HT-29 (cell line): ENCODE measurements around the gene POMGNT1. TPM values are rescaled to one million over a fixed set of nuclear protein-coding genes. Genes with fewer than 3 reads are reported as not detected.

Experiments used
- DNase-seq: peaks from one replicate; pipeline ENCODE4 v3.0.0-alpha.2; 2015; ENCODE audit warnings: low spot score
- total RNA-seq: library from RNA; depleted of rRNA; stranded (reverse); fragments of >200 nt; shearing (Covaris generic); gene quantifications from 2 replicates; pipeline ENCODE4 v1.2.3, GENCODE V29; 2014

The POMGNT1 gene
- total RNA-seq, 1 experiment from 2014 or later, result 53.5 TPM

DNA sequence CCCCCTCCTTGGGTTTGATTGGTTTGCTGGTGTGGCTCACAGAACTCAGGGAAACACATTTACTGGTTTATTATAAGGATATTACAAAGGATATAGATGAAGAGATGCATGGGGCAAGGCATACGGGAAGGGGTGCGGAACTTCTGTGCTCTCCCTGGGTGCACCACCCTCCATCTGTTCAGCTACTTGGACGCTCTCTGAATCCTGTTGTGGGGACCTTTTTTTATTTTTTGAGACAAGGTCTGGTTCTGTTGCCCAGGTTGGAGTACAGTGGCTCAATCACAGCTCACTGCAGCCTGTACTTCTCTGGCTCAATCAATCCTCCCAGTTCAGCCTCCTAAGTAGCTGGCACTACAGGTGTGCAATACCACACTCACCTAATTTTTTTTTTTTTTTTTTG is 12.3 kb upstream of the POMGNT1 start:
- no peak for DNase-seq

GRCh38 chr1:46206399-46206798 is 8.2 kb upstream of the POMGNT1 start:
- DNase-seq, result no peak

DNA sequence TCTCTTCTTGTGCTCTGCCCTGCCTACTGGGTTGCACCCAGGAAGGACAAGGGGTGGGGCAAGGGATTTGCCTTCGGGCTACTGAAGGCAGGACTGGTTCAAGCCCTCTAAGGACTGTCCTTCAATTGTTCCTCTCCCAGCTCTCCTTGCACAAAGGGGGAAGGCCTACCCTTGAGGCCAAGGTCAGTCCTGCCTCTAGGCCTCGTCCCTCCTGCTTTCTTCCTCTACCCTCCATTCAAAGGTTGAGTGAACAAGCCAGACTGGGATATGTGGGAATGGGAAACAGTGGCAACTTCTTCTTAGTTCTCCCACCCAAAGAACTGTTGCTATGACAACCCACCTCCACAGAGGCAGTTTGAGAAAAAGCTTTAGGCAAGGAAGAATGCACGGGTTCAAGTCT is 7.6 kb upstream of the POMGNT1 start:
- no peak for DNase-seq

GRCh38 chr1:46205141-46205540 is 6.9 kb upstream of the POMGNT1 start:
- DNase-seq, result no peak

GRCh38 chr1:46204406-46204742 is 6.1 kb upstream of the POMGNT1 start:
- no peak for DNase-seq

GRCh38 chr1:46203738-46204405 is 5.6 kb upstream of the POMGNT1 start:
- DNase-seq, result no peak

- DNase-seq, result no peak
Measured at GRCh38 chr1:46199233-46199749, 1.1 kb upstream of the POMGNT1 start.

DNA sequence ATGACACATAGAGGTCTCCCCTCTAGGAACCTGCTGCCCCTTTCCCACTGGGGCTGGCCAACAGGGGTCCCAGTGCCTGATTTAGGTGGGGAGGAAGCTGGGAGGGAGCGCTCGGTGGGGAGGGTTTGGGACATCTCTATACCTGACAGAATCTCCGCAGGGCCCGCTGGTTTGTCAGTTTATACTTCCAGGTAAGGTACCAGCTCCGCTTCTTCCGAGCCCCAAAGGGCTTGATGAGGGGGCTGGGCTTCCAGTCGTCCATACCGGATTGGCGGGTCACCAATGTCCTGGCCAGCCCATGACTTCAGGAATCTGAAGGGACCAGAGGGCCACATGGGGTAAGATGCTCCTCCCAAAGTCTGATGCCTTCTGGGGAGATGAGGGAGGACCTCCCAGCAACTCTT is 672 bp downstream of the POMGNT1 start:
- no peak for DNase-seq

- DNase-seq, result no peak
Measured at GRCh38 chr1:46196609-46197008, 1.6 kb downstream of the POMGNT1 start.

DNA sequence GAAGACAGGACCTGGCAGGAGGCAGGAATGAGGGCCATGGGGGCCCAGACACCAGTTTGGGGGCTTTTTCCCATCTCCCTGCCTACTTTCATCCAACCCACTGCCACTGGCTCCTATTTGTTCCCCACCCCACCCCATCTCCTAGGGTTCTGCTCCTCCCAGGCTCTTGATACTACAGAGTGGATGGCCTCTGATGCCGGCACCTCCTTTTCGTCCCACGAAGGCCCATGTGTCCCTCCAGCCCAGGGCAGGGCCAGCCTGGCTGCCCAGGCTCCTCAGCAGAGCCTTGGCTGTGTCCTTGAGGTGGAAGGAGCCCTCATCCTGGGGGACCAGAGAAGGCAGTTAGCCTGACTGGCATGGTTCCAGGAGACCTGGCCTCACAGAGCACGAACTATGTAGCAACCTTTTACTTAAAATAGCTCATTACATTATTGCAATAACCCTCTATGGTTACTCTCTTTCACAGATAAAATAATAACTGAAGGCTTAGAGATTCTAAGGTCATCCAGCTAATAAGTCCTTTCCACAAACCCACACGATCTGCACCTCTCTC is 3.5 kb downstream of the POMGNT1 start:
- DNase-seq, result no peak

- DNase-seq, result no peak
Measured at GRCh38 chr1:46193984-46194570, 4.2 kb downstream of the POMGNT1 start.

DNA sequence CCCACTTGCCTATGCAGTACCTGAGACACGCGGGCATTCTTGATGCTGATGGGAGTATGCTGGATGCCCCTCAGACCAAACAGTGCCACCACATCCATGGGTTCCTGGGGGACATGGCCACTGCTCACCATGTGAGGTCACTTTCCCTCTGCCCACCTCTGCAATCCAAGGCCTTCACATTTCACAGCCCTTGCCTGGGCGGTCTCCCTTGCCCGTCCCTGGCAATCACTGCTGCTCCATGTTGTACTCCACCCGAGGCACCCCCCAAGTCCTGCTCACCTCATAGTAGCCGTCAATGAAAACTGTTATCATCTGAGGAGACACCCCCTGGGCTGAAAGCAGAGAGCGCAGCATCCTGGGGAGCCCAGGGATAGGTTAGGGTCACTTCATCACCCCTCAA is 4.9 kb downstream of the POMGNT1 start:
- DNase-seq, result no peak

GRCh38 chr1:46192171-46192570 is 6.1 kb downstream of the POMGNT1 start:
- no peak for DNase-seq

- DNase-seq, result no peak
Measured at GRCh38 chr1:46191033-46191701, 7.1 kb downstream of the POMGNT1 start.

DNA sequence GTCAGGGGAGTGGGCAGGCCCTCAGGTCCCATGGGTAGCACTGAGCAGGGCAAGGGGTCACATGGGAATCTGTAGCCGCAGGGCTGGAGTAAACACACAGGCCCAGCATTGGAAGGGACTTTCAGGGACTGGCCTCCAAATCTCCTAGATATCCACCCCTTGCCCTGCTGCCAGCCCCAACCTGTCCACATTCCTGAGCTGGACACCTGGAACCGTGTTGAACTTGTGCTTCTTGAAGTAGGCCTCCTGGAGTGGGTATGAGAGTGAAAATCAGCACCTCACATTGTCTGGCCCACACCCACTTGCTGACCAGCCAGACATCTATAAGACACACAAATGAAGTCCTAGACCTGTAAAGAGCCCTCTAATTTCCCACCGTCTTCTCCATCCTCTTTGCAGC is 7.7 kb downstream of the POMGNT1 start:
- DNase-seq, result no peak

DNA sequence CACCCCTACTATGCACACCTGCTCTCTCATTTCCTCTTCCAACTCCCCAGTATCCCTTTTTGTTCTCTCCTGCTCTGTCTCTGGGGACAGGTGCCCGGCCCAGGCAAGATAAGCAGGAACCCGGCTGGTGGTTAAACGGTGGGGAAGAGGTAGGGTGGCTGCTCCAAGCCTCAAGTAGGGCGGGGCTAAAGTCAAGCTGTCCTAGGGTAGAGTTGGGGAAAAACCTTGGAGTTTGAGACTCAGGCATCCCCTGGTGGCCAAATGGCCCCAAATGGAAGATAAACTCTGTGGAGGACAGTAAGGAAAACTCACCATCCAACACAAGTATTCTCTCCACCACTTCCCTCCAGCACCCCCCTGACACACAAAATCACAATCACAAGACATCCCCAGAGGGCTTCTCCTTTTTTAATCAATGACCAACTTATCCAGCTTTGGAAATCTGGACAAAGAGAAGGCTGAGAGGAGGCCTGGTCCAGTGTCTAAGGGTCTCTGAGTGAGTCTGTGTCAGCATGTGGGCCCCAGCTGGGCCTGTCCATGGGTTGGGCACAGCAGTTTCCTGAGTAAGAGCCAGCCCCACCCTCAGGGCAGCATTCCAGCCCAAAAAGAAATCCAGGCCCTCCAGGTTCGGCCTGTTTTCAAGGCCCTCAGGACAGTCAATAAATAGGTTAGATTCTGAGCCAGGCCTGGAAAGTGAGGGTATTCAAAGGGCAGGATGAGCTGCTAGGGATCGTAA is 9.8 kb downstream of the POMGNT1 start:
- peak; percentile 56 for DNase-seq

DNA sequence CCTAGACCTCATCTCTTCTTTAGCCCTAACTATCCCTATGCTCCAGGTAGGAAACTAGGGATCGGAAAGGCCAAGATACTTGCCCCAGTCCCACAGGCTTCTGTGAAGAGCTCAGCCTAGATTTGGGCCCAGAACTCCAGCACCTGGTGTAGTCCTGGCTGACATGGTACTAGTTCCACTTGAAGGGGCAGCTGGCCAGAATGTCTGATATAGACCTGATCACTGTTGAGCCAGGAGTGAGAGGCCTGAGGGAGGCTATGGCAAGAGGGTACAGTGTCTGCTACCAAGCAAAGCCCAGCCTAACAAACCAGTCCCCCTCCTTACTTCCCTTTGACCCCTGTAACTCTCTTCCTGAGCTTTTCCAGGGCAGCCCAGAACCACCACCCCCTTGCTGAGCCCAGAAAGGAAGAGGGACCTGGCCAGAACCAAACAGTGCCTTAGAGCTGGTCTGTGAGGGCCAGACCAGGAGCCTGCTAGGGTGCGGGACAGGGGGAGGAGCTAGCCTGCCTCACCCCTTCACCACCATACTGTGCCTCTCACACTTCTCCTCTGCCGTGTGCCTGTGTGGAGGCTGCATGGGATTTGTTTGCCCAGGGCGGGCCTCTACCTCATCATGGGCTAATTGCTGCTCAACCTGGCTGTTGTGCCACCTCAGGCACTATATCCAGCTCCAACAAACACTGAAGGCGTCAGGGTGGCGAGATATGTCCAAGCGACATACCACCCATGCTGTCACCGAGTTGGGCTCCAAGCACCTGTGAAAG is 10.9 kb downstream of the POMGNT1 start:
- peak; percentile 85 for DNase-seq

DNA sequence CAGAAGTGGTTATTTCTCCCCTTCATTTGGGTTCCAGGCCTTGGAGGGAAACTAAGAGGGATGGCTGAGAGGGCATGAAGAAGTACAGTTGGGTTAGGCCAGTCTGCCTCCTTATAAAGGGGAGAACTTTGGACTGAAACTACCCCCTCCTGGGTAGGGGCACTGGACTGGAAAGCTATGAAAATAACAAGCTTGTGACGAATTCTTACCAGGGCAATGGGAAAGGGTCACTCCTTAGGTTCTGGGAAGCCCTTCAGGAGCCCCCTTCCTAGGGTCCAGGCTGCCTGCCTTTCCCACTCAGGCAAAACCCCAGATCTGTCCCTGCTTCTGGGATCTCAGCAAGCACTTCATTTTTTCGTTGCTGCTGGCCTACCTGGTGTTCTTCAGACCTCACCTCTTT is 12.2 kb downstream of the POMGNT1 start:
- no peak for DNase-seq

DNA sequence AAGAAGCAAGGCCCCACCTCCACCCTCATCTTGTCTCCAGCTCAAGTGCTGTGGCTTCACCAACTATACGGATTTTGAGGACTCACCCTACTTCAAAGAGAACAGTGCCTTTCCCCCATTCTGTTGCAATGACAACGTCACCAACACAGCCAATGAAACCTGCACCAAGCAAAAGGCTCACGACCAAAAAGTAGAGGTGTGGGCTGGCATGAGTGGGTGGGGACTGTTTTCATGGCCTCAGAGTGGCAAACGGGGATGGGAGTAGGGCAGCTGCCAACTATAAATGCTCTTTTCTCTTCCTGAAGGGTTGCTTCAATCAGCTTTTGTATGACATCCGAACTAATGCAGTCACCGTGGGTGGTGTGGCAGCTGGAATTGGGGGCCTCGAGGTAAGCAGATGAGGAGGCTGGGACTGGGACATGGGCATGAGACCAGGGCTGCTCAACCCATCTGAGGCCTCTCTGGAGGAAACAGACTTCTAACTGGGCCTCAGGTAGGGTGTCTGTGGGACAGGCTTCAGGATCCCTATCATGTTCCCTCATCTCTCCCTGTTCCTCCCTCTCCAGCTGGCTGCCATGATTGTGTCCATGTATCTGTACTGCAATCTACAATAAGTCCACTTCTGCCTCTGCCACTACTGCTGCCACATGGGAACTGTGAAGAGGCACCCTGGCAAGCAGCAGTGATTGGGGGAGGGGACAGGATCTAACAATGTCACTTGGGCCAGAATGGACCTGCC is 13.1 kb downstream of the POMGNT1 start:
- no peak for DNase-seq

GRCh38 chr1:46183926-46184557 is 14.2 kb downstream of the POMGNT1 start:
- no peak for DNase-seq
